HG03457 (cell line): ENCODE results near the gene MPP2.
"Not testable (repeated sequence)": the region's sequence is repeated elsewhere in the genome, so short reads cannot be mapped to it uniquely, and the experiment has no call there.

Experiments
- ATAC-seq: cut with Tn5 transposase; IDR thresholded peaks from one replicate; pipeline ENCODE4 v1.9.1; 2021; ENCODE audit warnings: moderate number of reproducible peaks; ENCODE audit not compliant: unreplicated experiment

Gene MPP2

GRCh38 chr17:43931062-43931571 lies 23.8 kb upstream of the MPP2 start:
- ATAC-seq, result no peak

GRCh38 chr17:43928609-43929008 lies 21.3 kb upstream of the MPP2 start:
- ATAC-seq, result no peak

GRCh38 chr17:43927929-43928328 lies 20.6 kb upstream of the MPP2 start:
- ATAC-seq, result not testable (repeated sequence)

DNA sequence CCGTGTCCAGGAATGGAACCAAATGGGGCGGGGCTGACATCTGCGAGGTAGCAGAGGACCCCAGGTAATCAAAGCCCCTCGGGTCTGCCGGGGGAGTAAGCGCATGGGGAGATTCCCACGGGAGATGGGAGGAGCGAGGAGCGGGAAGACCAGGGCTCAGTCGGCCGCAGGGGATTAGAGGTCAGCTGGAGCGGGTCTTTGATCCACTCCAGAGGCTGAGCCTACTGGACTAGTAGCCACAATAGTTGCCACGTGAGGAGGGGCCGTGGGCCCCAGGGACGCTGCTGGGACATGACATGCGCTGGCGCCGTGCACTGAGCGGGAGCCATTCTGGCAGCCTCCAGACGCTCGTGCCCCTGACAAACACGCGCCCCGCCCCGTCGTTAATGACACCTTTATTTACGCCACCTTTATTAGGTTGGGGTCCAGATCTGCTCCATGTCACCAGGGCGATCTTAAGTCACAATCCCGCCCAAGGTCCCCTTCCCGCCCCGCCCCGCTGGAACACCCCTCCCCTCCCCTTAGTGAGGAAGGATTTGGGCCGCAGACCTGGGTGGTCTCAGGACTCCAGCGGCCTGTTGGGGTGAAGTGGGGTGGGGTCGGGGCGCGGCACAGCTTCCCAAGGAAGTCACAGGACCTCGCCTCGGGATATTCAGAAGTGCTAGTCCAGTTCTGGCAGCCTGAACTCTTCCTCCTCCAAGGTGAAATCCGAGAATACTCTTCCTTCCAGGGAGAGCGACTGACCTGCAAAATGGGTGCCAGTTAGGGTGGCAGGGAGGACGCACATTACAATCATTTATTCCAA lies 19.9 kb upstream of the MPP2 start:
- no peak for ATAC-seq

DNA sequence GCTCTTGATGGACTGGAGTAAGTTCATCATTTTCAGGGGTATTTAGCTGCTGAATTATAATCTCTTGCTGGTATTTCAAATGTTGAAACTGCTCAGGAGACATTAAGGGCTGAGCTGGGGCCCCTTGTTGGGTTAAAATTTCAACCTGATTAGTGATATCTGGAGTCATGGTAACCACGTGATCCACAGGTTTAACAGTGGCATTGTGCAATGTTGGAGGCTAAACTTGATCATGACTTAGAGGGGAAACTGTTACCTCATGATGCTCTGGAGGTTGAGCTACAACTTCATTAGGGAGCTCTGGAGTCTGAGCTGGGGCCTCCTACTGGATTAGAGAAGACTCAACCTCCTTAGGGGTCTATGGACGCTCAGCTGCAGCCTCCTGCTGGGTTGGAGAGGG lies 17.2 kb upstream of the MPP2 start:
- no peak for ATAC-seq

DNA sequence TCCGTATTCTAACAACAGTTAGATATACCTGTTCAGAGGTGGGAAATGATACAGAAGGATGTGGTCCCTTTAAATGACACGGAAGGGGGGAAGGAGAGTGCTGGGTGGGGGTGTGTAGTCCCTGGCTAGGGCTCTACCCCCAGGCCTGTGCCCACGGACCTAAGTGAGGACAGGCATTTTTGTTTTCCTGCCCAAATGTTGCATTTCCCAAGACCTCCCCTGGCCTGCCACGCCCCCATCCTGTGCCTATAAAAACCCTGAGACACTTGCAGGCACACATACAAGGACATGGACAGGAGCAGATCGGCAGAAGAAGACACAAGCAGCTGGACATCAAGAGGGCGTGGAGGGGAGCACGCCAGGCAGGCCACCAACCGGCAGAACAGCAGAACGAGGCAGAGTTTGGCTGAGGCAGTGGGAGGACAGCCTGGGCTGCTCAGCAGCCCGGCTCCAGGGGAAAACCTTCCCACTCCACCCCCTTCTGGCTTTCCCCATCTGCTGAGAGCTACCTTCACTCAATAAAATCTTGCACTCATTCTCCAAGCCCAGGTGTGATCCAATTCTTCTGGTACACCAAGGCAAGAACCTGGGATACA lies 13.3 kb upstream of the MPP2 start:
- no peak for ATAC-seq

- ATAC-seq, result no peak
Observed at GRCh38 chr17:43918026-43918389, 10.7 kb upstream of the MPP2 start.

DNA sequence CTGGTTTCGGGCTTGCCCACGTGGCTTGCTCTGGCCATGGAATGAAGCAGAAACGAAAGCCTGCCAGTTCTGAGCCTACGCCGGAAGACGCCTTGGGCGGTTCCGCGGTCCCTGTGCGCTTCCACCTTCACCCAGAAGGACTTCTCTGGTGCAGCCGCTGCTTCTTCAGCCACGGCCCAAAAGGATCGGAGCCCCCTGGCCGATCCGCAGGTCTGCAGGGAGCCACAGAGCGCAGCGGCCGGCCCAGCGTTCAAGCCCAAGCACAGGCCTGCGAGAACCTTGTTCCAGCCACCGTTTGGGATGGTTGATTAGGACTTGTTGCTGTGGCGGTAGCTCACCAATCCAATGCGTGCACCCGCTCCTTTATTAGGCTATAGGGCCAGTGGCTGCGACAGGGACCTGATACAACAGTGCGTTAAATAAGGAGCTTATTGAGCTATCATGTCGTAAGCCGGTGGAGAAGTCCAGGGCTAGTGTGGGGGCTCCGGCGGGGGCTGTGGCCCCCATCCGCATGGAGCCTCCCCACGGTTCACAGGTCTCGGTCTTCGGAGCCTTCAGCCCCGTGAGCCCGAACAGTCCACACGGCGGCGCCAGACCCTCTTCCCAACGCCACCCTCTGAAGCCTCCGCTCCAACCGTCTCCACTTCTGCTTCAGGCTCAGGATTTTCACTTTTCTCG lies 10.2 kb upstream of the MPP2 start:
- no peak for ATAC-seq

GRCh38 chr17:43917016-43917347 lies 9.6 kb upstream of the MPP2 start:
- no peak for ATAC-seq

GRCh38 chr17:43916385-43916784 lies 9.0 kb upstream of the MPP2 start:
- ATAC-seq, result no peak

GRCh38 chr17:43915559-43915958 lies 8.2 kb upstream of the MPP2 start:
- no peak for ATAC-seq

- ATAC-seq, result no peak
Observed at GRCh38 chr17:43914451-43914850, 7.1 kb upstream of the MPP2 start.

GRCh38 chr17:43913584-43913983 lies 6.2 kb upstream of the MPP2 start:
- ATAC-seq, result no peak

DNA sequence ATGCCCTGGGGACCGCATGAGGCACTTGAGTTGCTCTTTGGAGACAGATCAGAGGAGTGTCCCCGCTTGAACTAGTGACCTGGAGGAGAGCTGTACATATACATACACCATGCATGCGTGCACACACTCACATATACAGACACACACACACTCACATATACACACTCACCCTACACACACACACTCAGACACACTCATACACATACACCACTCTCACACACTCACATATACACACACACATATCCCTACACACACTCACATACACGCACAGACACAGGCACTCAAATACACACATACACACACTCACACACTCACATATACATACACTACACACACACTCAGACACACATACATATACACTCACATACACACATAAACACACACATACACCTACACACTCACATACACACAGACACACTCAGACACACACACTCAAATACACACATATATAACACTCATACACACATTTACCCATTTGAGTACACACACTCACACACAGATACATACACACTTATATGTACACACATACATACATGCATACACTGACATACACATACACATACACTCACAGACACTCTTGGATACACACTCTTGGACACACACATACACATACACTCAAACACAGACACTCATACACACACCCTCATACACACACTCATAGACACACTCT lies 5.4 kb upstream of the MPP2 start:
- ATAC-seq, result no peak

GRCh38 chr17:43911904-43912303 lies 4.6 kb upstream of the MPP2 start:
- ATAC-seq, result no peak

DNA sequence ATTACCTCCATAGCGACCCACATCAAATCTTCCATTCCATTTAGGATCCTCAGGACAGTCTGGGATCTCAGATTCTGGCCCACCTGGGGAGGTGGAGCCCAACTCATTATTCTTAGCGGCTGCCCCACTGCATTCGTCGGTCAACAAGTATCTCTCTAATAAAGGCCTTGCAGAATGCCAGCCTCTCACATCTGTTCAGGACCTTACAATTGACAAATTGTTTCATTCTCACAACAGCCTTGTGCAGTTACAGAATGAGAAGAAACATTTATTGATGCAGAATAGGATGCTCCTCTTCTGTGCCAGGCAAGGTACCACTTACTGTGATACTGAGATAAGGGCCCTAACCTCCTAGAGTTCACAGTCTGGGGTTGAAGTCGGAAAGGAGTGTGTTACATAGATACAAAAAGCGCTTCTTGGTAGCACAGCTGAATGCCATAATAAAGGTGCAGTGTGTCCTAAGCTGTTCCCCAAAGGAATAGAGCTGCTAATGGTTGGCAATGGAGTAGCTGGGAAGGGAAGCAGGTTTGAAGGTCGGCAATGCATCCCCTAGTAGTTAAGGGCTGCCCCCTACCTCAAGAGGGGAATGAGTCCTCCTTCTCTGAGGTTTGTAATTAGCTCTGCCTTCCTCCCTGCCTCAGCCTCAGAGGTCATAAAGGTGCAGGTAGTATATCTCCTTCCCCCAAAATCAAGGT lies 2.3 kb upstream of the MPP2 start:
- ATAC-seq, result no peak

GRCh38 chr17:43907998-43908721 lies 824 bp upstream of the MPP2 start:
- no peak for ATAC-seq

DNA sequence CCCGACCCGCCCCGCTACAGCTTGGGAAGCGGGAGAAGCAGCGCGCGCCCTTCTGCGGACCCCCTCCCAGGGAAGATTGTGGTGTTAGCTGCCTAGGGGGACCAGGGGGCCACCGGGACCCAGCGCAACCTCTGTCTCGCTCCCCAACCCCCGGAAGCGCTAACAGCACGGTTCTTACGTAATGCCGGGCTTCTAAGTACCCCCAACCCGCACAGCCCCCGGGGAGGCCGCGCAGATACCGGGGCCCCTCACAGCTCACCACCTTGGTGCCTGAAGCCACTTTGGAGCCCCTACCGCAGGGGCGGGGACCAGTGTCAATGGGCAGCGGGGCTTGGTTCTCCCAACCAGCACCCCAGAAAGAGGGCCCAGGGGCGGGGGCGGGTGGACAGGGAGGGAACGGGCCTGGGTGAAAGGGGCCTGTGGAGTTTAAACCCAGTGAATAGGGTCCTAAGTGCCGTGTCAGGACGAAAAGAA lies 348 bp downstream of the MPP2 start:
- no peak for ATAC-seq

GRCh38 chr17:43905985-43906852 lies 1.1 kb downstream of the MPP2 start:
- ATAC-seq, result no peak
